Right cardiac atrium (tissue), 5 donors: Measurements from ENCODE around the gene POLG. TPM values are rescaled to one million over a fixed set of nuclear protein-coding genes. Genes with fewer than 3 reads are reported as not detected.

Experiments
- ATAC-seq, 2 donors: fragments of 200-7000 bp; cut with Tn5 transposase; one replicate each; pipeline versions ENCODE4 v1.8.0 to v1.9.1; 2020; ENCODE audit warnings: moderate library complexity in 2 of 2, mild to moderate bottlenecking in 1 of 2
- DNase-seq, 3 donors: peaks; one replicate each; pipeline ENCODE4 v3.0.0-alpha.2; 2020
- H3K27ac ChIP-seq: one replicate; pipeline ENCODE4 v1.5.1; 2013; ENCODE audit warnings: mild to moderate bottlenecking, low read length, control low read depth, moderate library complexity
- H3K27me3 ChIP-seq: one replicate; pipeline ENCODE4 v1.6.1; 2013; ENCODE audit not compliant: control insufficient read depth, insufficient read depth
- H3K4me1 ChIP-seq: one replicate; pipeline ENCODE4 v1.6.1; 2013; ENCODE audit warnings: low read length; ENCODE audit not compliant: control insufficient read depth, insufficient read depth
- H3K4me3 ChIP-seq: one replicate; pipeline ENCODE4 v1.5.1; 2013; ENCODE audit warnings: low read length, control low read depth
- H3K9me3 ChIP-seq: one replicate; pipeline ENCODE4 v1.6.1; 2013; ENCODE audit warnings: low read length; ENCODE audit not compliant: control insufficient read depth
- WGBS: extraction: QIAGEN DNeasy Blood & Tissue Kit; methylation state at CpG from one replicate; pipeline ENCODE4 v1.1.7; 2013; 5-methylcytosine and 5-hydroxymethylcytosine counted together
- intact Hi-C, 4 donors: fragments of 100-400 bp; cut with DNase I; formaldehyde crosslinking; loops; one replicate each; pipeline versions ENCODE4 v1.11.0 to v1.14.0; 2022 to 2023
- polyA plus RNA-seq: library from polyadenylated mRNA; stranded (reverse); fragments of 200-250 nt; gene quantifications from one replicate; pipeline ENCODE4 v1.2.3, GENCODE V29; 2013
- total RNA-seq, 4 donors: library from RNA; stranded (reverse); fragmentation: NEBNext Ultra II Directional; extraction: Animal tissue kit (Norgen Biotek cat#: 25700); gene quantifications; one replicate each; pipeline ENCODE4 v1.2.1, GENCODE V29; 2021
- donor health status: healthy with polysubstance abuse.
- donor health status: DM: no; HTN: yes; CAD: no.
- donor health status: DM: no; HTN: no; CAD: no.
- donor health status: DM: no; HTN: yes; CAD: no; lungs with severe emphysema.
- donor health status: DM: yes; HTN: yes; CAD: no.

Gene POLG
- total and polyA plus RNA-seq, 5 donors: 26.0 to 34.8 (median 33.1) TPM

GRCh38 chr15:89361451-89362202, 27.0 kb upstream of the POLG start:
- peak; percentile 66 to 67 for ATAC-seq
- intact Hi-C loops: no loop called here
- no peak overlapping the region for H3K27ac ChIP-seq
- H3K4me3 ChIP-seq: no peak overlapping the region
- WGBS: 8% methylated on average over 41 of the region's 41 CpGs
- peak; percentile 70 to 89 (median 84) for DNase-seq
- no peaks in the 10 kb centered on the region for H3K4me1 ChIP-seq
- H3K27me3 ChIP-seq: no peaks in the 10 kb centered on the region
- no peaks in the 10 kb centered on the region for H3K9me3 ChIP-seq

GRCh38 chr15:89360294-89360971, 25.8 kb upstream of the POLG start:
- intact Hi-C loops: no loop called here
- 4% methylated on average over 31 of the region's 31 CpGs for WGBS

GRCh38 chr15:89359471-89360293, 25.1 kb upstream of the POLG start:
- ATAC-seq (no peak), DNase-seq (no peak)
- WGBS: 7% methylated on average over 32 of the region's 32 CpGs
- Histone ChIP-seq H3K9me3 (no peaks in the 10 kb centered on the region), H3K4me1 (no peaks in the 10 kb centered on the region), H3K27ac (no peak overlapping the region), H3K4me3 (no peak overlapping the region), H3K27me3 (no peaks in the 10 kb centered on the region)
- intact Hi-C loops: loop anchor here (2.0 to 10.0 kb wide), 3 partner anchors 68 to 195 kb away; no protein-coding TSS in a partner anchor

More at GRCh38 chr15:89360294-89360971, 25.8 kb upstream of the POLG start:
- no peak for ATAC-seq
- no peaks in the 10 kb centered on the region for H3K9me3 ChIP-seq
- H3K27me3 ChIP-seq: no peaks in the 10 kb centered on the region
- no peak overlapping the region for H3K27ac ChIP-seq
- DNase-seq: no peak
- H3K4me3 ChIP-seq: no peak overlapping the region
- H3K4me1 ChIP-seq: no peaks in the 10 kb centered on the region

GRCh38 chr15:89358755-89359439, 24.3 kb upstream of the POLG start:
- ATAC-seq (peak; percentile 89 to 91), DNase-seq (peak; percentile 69 to 89 (median 87))
- 3% methylated on average over 68 of the region's 68 CpGs for WGBS
- H3K27ac ChIP-seq: no peak overlapping the region
- peak overlapping the region; percentile 42 for H3K4me3 ChIP-seq
- H3K27me3 ChIP-seq: no peaks in the 10 kb centered on the region
- H3K4me1 ChIP-seq: no peaks in the 10 kb centered on the region
- no peaks in the 10 kb centered on the region for H3K9me3 ChIP-seq
- intact Hi-C loops: loop anchor here (1.0 to 10.0 kb wide), 4 partner anchors 68 to 196 kb away; no protein-coding TSS in a partner anchor

GRCh38 chr15:89358435-89358754, 23.8 kb upstream of the POLG start:
- WGBS: 6% methylated on average over 16 of the region's 16 CpGs
- Histone ChIP-seq H3K27me3 (no peaks in the 10 kb centered on the region), H3K9me3 (no peaks in the 10 kb centered on the region), H3K4me3 (no peak overlapping the region), H3K27ac (no peak overlapping the region), H3K4me1 (no peaks in the 10 kb centered on the region)
- intact Hi-C loops: loop anchor here (1.0 to 10.0 kb wide), 4 partner anchors 69 to 196 kb away; no protein-coding TSS in a partner anchor
- DNase-seq: no peak
- ATAC-seq: no peak

GRCh38 chr15:89356634-89357298, 22.1 kb upstream of the POLG start:
- DNase-seq (no peak), ATAC-seq (no peak)
- Histone ChIP-seq H3K4me1 (no peaks in the 10 kb centered on the region), H3K9me3 (no peaks in the 10 kb centered on the region), H3K4me3 (no peak overlapping the region), H3K27ac (no peak overlapping the region), H3K27me3 (no peaks in the 10 kb centered on the region)
- intact Hi-C loops: loop anchor here in 2 of 4 donors (5.0 to 10.0 kb wide), 2 partner anchors 71 to 198 kb away; no protein-coding TSS in a partner anchor
- 38% methylated on average over 13 of the region's 13 CpGs for WGBS

- Histone ChIP-seq H3K27ac (no peak overlapping the region), H3K9me3 (no peaks in the 10 kb centered on the region), H3K4me3 (no peak overlapping the region), H3K4me1 (no peaks in the 10 kb centered on the region), H3K27me3 (no peaks in the 10 kb centered on the region)
- intact Hi-C loops: loop anchor here in 1 of 4 donors (10.0 kb wide), 1 partner anchor 201 kb away; no protein-coding TSS in a partner anchor
- ATAC-seq: no peak
- DNase-seq: no peak
- WGBS: 61% methylated on average over 2 of the region's 2 CpGs
Observed at GRCh38 chr15:89353991-89354390, 19.4 kb upstream of the POLG start.

- no peak overlapping the region for H3K27ac ChIP-seq
- 65% methylated on average over 4 of the region's 4 CpGs for WGBS
- H3K4me3 ChIP-seq: no peak overlapping the region
- H3K27me3 ChIP-seq: no peaks in the 10 kb centered on the region
- DNase-seq (no peak), ATAC-seq (no peak)
- no peaks in the 10 kb centered on the region for H3K4me1 ChIP-seq
- intact Hi-C loops: loop anchor here in 1 of 4 donors (10.0 kb wide), 1 partner anchor 202 kb away; no protein-coding TSS in a partner anchor
- no peaks in the 10 kb centered on the region for H3K9me3 ChIP-seq
Observed at GRCh38 chr15:89352476-89352875, 17.9 kb upstream of the POLG start.

GRCh38 chr15:89349206-89349558, 14.6 kb upstream of the POLG start:
- ATAC-seq: no peak
- no peak overlapping the region for H3K4me3 ChIP-seq
- H3K9me3 ChIP-seq: no peaks in the 10 kb centered on the region
- H3K4me1 ChIP-seq: no peaks in the 10 kb centered on the region
- H3K27ac ChIP-seq: no peak overlapping the region
- 67% methylated on average over 5 of the region's 5 CpGs for WGBS
- no peak for DNase-seq
- intact Hi-C loops: no loop called here
- H3K27me3 ChIP-seq: no peaks in the 10 kb centered on the region
